NT2/D1 (cell line): ENCODE data around the gene ATF5.

Experiments used
- SUZ12 ChIP-seq: IDR thresholded peaks from 2 replicates; pipeline ENCODE4 v1.6.1; 2011; ENCODE audit not compliant: insufficient read length, insufficient read depth; ENCODE audit errors: extremely low read depth
- ZNF274 ChIP-seq: IDR thresholded peaks from 2 replicates; pipeline ENCODE4 v1.6.1; 2011; ENCODE audit warnings: mild to moderate bottlenecking, low read depth, low read length

- TF ChIP-seq ZNF274 (no peak), SUZ12 (no peak)
These were observed 842 bp downstream of the ATF5 start for GRCh38 chr19:49929611-49930482.
